GM21515 (cell line): ENCODE data around the gene RPS6KA2.

Experiments used
- ATAC-seq: cut with Tn5 transposase; IDR thresholded peaks from one replicate; pipeline ENCODE4 v1.9.1; 2021; ENCODE audit not compliant: unreplicated experiment

RPS6KA2 gene

DNA sequence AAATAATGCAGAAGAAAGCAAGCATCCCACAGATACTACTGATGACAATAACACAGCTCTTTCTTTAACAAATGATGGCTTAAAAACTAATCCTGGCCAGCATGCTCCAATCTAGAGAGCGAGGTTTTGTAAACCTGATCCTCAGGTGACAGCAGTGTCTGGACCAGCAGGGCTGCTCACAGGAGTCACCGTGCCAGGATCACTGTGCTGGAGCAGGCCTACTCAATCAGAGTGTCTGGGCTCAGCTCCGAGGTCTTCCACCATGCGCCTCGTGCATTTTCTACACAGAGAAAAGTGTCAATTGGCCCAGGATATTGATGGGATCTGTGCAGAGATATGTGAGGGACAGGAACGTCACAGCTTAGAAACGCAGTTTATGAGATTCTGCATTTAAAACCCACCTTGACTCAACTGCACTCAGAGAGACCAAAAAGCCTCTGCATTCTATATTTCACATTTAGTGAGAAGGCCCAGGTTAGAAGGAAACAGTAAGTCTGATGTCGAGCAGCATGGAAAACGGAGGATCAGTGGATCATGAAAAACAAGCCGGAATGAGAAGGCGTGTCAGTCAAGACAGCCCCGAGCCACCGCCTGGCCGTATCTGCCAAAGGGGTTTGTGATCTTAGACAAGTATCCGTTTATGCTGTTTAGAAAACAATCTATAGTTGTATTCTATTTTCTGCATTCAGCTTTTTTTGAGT, 48.4 kb downstream of the RPS6KA2 start:
- no peak for ATAC-seq

DNA sequence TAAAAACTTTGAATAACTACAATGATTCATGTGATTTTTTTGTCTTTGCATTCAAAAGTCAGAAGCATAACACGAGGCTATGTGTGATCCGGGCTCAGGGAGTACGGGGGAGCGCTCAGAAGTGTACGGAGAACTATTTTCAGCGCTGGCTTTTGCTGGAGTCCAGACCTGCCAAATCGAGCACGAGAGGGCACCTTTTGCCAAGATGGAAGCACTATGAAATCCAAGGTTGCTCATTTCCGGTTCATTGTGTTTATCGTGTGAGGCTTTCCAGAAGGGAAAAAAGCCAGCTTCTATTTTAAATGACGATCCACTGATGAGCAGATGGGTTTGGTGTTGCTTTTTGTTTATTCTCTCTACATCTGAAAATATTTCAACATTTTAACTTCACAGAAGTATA, 51.8 kb downstream of the RPS6KA2 start:
- no peak for ATAC-seq

DNA sequence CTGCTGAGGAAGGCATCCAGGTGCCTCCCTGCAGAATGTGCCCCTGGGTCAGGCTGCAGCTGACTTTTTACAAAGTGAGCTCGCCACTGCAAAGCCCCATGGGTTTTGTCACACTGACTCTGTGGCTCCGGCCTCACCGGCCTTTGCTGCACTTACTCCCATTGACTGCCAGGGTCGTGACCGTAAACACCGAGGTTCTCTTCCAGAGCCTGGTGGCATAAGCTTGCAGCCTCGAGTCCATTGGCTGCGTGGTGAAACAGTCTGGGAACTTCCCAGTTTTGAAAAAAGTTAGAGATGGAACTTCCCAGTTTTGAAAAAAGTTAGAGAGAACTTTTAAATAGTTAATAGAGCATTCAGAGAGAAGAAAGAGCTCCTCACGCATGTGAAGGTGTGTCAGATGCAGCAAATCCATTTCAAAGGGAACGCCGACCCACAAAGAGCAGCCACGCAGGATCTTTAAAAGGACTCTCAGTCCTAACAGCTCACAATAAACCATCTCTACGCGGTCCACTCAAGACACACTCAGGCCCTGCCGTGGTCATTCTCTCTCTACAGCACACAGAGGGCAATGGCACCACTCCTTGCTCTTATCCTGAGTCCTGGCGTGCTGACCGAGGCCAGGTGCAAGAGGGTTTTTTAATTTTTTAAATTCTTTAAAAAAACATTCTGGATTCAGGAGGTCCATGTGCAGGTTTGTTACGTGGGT, 53.4 kb downstream of the RPS6KA2 start:
- ATAC-seq: no peak

DNA sequence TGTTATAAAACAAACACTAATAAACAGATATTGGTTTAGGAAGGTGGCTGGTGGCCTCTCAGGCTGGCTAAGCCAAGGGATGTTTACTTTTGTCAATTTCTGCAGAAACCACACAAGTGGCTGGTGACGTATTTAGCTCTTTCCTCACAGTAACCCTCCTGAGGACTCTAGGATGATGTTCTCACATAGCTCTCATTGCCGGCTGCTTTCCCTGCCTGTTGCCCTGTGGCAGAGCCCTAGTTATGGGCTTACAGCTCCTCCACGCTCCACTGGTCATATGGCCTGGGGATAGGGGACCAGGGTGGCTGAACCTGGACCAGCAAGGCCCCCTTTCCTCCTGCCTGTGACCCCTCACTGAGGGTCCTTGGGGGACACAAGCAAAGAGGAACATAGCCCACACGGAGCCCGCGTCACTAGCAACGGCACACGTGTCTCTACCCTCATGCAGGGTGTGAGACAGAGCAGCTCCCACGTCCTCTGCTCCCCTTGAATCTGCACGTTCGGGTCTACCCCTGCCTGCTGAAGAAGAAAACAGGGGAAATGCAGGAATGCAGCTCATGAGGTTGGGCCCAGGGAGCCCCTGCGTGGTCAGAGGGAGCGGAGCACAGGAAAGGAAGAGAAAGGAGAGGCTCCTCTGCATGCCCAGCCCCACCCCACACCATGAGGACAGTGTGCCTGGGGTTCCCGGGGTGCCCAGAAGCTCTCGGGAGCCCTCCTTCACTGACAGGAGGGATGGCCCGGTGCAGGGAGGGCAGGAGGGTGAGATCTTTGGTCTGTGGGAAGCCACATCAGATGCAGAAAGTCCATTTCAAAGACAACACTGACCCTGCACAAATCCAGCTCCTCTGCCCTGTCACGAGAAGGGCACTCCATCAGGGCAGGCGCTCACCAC, 54.4 kb downstream of the RPS6KA2 start:
- no peak for ATAC-seq

DNA sequence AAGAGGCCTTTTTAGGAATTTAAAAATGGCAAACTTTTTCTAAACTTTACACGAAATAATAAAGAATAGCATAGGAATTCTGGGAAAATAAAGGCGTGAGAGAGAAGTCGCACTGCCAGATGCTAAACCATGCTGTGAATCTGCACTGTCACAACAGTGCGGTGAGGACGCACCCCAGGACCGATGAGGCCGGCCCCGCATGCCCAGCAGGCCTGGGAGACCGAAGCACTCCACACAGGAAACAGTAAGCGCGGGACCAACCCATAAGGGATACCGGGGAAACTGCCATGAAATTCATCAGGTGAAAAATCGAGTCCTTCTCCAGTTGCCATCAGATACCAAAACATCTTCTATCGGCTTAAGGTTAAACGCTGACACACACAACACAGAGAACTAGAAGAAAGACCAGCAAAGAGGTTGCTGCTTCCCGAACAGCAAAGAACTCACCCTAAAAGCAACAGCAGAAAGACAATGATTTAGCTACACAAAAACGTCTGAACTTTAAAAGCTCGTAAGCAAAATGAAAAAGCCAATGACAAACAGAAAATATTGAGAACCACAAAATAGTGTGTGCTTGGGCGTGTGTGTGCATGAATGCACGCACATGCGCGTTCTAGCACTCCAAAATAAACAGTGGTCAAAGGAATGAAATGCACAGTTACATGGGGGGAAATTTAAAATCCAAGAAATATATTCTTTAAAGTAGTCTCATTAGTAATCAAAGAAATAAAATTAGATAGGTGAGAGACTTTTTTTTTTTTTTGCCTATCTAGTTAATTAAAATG, 55.9 kb downstream of the RPS6KA2 start:
- ATAC-seq: no peak

DNA sequence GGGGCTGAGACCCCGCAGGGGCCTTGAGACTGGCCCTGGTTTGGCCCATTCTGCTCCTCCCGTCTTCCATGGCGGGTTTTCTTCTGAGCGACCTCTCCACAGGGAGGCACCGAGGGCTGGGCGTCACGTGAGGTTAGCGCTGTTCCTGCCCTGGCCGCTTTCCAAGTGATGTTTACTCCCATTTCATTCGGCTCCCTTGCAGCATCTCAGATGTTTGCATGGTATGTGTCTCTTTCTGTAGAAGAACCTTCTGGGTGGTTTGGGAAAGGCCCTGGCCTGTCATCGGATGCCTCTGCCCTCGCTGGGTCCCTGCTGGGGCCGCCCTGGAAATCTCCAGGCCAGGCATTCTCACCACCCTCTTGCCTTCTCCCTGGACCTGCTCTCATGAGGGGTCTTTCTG, 57.8 kb downstream of the RPS6KA2 start:
- ATAC-seq: no peak

DNA sequence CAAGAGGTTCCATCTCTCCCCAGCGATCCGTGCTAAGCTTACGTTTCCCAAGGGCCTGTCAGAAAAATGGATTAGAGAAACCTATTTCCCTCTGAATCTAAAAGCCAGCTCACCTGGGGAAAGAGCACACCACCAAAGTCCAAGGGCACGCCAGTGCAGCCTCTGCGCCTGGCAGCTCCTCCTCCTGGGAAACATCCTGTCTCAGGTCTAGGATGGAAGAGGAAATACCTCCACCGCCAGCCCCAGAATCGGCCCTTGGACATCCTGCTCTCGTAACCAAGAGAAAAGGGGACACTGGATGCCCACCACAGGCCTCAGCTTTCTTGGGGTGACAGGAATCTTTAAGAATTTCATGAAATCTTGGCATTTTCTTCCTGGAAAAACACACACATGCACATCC, 59.2 kb downstream of the RPS6KA2 start:
- ATAC-seq: no peak

DNA sequence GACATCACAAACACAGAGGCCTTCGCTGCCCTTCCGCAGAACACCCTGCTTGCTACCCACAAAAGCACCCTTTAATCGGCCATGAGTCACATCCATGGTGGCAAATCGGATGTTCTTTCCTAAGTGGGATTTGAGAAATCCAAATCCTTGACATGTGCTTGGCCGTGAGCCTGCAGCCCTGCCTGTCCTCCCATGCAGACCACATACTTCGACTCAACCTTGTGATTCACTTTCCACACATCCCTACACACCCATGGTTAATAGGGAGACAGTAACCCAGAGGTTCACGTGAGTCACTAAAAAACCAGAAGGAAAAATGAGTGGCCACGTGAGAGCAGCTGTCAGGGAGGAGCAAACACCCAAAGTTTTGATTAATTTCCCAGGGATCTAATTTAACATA, 59.9 kb downstream of the RPS6KA2 start:
- no peak for ATAC-seq

DNA sequence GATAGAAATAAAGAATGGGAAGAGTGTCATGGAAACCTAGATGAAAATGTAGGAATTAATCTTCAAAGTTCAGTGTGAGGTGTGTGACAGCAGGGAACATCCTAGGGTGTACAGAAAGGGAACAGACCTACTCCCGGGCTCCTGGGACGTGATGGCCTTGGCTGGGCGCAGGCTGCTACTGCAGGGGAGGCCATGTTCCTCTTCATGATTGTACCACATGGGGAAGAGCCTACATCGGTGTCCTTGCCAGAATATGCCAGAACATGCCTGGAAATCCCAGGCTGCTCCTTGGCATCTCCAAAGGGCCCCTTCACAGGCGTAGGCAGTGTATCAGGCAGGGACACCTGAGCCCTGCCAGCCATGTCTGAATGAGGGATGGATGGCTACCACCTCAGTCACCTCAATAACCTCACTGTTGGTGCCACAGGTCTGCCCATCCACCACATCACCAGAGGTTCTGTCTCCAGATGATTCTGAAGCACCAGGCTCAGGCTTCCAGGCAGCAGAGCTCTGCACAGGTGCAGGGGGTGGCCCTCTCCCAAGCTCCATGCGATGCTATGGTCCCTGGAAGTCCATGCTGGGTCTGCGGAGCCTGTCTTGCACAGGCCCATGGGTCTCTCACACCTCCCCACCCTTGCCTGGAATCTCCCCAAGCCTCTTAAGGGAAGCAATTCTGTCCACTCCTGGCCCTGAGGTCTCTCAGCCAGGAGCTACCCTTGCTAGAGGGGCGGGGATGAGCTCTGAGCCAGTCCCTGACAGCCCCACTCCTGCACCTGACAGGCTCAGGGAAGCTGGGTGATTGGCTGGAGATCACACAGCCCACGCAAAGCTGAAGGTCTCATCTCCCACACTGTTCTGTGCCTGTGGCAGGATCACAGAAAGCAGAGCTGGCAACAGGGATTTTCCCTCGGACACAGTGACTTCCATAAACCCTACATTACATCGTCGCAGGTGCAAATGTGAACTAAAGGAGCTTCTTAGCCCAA, 60.7 kb downstream of the RPS6KA2 start:
- ATAC-seq: no peak

DNA sequence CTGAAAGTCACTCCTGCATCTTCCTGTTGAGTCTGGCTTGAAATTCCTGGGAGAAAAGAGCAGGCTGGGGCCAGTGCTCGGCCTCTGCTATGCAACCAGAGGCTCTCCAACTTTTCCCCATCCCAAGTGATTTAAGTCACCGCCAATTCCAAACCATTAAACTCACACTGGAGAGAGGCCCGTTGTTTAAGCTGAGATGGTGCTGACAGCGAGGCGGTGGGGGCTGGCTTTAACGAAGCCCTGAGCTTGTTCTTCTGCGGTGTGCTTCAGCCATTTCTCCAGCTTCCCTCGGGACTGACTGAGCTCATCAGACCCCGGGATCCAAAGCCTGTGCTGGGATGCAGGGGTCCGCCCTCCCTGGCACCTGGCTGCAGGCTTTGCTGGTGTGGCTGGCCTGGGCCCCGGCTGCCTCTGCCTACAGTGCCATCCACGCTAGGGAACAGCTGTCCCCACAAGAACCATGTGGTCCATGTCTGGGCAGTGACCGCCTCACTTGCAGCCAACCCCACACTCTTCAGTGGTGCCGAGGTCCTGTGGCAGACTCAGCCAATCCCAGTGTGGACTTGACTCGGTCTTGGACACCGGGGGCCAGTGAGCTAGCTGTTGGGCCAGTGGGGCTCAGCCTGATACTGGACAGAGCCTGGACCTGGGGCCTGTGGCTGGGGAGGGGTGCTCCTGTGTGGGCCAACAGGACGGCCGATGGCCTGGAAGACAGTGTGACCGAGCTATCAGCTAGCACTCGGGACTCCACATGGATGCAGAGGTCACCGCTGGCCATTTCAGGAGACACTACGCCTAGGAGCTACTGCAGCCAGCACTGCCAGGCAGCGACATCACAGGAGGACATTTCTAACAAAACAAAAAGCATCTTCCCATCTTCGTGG, 61.7 kb downstream of the RPS6KA2 start:
- no peak for ATAC-seq

DNA sequence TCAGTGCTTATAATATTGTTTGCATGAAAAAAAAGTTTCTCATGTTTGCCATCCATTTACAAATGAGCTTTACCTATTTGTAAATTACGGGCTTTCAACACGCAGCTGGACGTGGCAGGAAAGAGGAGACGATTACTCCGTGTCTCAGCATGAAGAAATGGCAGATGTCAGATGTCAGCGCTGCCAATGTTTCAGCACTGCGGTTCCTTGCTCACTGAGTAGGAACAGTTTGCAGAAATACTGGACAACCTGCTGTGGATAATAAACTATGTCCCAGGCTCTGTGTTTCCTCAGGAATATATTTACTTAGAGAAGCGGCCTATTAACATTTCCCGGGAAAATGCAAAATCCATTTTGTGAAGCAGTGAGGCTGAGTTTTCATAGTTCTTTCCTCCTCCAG, 63.2 kb downstream of the RPS6KA2 start:
- no peak for ATAC-seq

DNA sequence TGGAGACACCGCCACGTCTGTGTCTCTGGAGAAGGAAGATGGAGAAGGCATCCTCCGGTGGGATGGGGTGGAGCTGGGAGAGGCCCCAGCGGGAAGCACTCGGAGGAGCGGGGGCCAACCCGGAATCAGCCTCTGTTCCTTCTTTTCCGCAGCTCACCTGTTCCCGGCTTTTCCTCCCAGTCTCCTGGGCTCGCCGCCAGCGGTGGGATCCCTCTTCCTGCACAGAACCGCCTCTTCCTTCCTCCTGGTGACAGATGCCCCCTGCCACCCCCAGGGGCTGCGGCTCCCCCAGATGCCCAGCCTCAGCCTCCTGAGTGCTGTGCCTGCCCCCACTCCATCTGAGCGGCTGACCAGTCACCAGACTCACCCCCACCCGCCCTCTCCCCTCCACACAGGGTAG, 63.9 kb downstream of the RPS6KA2 start:
- no peak for ATAC-seq

DNA sequence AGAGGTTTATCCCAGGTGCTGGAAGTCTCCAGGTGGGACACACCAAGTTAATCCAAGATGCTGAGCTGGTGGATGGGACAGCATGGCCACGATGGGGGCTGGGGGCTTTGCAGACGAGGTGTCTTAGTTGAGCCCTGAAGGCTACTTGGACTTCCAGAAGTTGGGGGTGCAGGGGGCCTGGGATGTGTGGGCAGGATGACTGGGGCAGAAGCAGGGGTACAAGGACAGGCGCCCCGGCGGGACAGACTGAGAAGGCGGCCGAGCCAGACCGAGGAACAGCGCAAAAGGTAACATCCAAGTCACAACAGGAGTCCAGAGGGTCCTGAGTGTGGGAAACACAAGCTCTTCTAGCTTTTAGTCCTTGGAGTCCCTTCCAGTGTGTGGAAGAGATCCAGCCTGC, 64.3 kb downstream of the RPS6KA2 start:
- ATAC-seq: no peak

DNA sequence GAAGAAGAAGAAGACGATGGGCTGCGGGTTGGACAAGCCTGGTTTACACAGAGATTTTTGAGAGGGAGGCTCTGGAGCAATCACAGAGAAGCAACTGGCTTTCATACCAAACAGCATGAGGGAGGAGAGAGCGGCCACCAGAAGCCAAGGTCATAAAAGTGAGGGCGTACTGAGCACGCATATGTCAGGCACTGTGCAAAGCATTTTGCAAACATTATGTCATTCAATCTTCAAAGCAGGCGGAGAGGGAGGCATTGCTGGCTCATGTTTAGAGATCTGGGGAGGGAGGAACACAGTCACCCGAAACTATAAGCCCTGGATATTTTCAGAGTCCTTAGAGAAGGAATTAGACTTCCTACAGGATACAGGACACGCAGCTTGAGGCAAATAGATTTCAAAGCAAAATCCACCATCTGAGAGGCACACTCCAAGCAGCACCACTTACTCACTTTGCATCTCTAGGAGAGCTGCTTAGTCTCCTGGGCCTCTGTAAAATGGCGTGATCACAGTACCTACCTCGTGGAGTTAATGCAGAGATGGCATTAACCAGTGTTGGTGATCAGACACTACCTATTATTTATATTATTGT, 65.2 kb downstream of the RPS6KA2 start:
- no peak for ATAC-seq

DNA sequence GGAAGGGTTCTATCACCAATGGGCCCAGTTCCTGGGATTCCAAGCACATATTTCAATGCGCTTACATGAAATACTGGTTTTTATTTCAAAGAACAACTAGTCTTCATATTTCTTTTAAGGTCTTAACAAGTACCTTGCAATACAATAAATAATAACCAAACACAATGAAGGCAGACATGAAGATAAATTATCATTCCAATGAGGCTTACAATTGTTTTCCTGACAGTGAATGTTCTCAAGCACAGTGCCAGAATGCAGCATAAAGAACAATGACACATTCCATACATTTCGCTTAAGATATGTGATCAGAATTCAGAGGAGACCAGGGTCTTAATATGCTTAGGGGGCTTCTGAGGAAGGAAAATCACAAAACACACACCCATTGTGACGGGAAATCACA, 66.8 kb downstream of the RPS6KA2 start:
- ATAC-seq: no peak

DNA sequence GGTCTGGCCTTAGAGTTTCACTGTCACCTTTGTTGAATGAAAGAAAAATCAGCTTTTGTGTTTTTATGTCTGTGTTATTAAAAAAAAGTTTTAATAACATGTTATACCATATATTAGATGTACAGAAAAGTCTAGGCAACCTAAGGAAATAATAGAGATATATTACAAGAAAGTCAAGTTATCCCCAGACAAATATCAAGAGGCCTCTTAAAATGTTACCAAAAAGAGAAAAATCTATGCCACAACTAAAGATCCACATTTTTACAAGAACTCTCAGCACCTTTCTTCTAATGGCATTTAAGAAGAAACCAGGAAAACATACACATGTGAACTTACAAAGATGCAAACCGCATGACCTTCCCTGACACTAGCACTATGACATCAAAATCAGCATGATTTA, 67.4 kb downstream of the RPS6KA2 start:
- no peak for ATAC-seq

DNA sequence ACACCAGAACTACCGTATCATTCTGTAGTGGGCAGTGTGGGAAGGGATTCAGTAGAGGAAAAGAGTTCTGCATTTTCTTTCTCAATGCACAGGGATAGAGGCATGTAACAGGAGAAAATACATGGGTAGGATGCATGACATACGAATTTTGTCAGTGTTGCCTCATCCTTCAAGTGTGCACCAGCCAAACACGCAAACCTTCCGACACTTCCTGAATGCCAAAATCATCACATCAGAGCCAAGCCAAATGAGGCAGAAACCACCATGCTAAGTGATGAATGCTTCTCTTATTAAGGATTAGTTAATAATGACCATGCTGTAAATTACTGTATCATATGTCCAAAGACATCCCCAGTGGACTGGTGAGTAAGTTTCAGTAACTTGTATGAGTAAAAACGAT, 67.8 kb downstream of the RPS6KA2 start:
- no peak for ATAC-seq

DNA sequence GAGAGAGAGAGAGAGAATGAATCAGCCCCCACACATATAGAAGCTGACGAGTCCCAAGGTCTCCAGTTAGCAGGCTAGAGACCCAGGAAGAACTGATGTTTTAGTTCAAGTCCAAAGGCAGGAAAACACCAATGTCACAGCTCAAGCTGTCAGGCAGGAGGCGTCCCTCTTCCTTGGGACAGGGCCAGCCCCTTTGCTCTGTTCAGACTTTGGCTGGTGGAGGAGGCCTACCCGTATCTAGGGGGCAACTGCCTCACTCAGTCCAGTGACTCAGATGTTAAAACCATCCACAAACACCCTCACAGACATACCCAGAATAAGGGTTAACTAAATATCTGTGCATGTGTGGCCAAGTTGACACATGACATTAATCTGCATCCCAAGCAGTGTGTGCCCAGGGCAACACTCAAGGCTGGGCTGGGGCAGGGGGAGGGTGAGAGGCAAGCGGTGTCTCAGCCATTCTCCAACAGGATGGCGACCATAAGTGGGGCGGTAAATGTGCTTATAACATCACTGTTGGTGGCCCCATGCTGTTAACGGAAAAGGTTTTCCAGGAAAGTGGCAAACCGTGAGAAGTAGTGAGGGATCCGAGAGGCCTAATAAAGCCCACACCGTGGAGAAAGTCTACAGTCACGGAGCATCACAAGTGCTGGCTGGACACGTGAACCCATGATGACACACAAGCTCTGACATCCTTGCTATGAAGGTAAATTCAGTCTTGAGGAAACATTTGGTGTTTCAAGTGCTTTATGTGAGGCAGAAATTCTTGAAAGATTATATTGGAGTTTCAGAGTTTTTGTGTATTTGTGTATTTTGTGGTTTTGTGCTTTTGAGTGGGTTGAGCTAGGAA, 68.7 kb downstream of the RPS6KA2 start:
- no peak for ATAC-seq
